SH-SY5Y (cell line): ENCODE measurements around the gene SCAF4.

Experiments used
- GATA2 ChIP-seq: IDR thresholded peaks from 2 replicates; pipeline ENCODE4 v1.6.1; 2011; ENCODE audit warnings: mild to moderate bottlenecking, low read depth, low read length
- GATA3 ChIP-seq: IDR thresholded peaks from 2 replicates; pipeline ENCODE4 v1.6.1; 2011; ENCODE audit warnings: low read depth, mild to moderate bottlenecking, low read length, moderate library complexity

DNA sequence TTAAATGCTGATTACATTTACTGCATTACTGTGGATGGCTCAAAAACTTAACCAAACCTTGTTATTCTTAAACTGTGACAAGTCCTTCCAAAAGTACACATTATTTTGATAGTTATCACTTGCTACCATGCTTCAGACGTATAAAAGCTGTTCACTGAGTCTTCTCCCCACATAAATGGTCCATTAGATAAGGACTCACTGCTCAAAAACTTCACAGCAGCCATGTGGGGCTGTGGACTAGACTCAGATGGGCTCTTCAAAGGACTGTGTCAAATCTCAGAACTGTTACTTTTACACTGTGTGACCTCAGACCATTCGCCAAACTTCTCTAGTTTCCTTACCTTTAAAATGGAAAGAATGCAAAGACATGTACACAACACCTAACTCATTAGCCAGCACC is 11.6 kb downstream of the SCAF4 start:
- no peak for TF ChIP-seq GATA2
- TF ChIP-seq GATA3 = no peak
